GM18502 (cell line): ENCODE measurements around the gene SRSF10.
"Not testable (repeated sequence)": the region's sequence is repeated elsewhere in the genome, so short reads cannot be mapped to it uniquely, and the experiment has no call there.

Experiments used
- ATAC-seq: cut with Tn5 transposase; IDR thresholded peaks from one replicate; pipeline ENCODE4 v1.9.1; 2021; ENCODE audit warnings: mild to moderate bottlenecking; ENCODE audit not compliant: unreplicated experiment, poor library complexity

SRSF10 gene

DNA sequence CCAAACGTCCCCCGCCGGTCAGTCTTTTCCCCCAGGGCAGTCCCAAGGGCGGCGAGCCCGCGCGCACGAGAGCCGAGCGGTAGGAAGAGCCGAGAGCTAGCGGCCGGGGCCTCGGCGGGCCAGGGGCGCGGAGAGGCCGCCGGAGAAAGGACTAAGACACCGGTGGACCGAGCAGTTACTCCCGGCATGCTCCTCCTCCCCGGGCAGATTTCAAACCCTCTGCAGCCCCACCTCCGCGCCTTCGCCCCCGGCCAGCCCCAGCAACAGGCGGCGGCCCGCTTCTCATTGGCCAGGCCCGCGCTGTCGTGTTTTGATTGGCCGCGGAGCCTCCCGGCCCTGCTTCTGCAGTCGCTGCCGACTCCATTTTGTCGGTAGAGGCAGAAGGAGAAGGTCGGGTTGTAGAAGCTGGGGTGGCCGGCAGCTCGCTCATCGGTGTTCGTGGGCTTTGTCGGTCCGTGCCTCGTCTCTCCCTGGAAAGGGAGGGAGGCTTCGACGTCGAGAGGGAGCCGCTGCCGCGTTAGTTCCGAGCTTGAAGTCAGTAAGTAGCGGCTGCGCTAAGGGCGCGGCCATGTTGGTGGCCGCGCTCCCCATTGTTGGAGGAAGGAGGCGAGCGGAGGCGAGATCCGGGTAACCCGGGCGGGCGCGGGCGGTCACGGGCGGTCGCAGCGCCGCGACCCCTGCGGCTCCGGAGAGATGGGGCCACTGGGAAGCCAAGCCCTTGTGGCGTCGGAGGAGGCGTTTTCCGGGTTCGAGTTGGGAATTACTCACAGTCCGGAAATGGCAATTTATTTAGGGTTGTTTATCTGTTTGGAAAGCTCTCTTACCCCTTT, 20.5 kb downstream of the SRSF10 start, which contains the start of gene PNRC2:
Gene PNRC2 (plus strand): TSS at position 368 of the 830 bp plus-strand sequence. CDS start 1,630 bp downstream, outside the sequence.
- peak; percentile 75 for ATAC-seq

DNA sequence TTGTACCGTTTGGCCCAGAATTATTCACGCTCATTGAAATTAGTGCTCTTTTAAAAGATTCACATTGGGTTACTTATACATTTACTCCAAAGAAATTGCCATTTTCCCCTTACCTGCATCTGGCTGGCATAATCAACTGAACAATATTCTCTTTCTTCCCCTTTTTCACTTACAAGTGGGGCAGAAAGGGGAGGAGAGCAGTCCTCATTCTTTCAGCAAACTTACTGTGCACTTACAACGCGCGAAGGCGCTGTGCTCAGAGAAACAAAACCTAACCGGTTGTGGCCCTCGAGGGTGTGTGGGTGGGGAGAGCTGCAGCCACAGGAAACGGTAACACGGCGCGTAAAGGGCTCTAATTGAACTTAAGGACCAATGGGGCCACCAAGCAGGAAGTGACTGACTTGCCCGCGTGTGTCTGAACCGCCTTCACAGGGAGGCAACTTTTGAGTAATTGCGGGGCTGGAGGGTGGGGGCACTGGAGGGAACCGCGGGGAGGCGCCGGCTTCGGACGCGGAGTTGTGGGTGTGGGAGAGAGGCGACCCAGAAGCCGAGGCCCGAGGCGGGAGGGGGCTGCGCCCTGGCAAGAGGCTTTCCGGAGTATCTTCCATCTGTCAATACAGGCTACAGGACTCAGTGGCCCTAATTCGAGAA, 21.2 kb downstream of the SRSF10 start:
- ATAC-seq: peak; percentile 67

DNA sequence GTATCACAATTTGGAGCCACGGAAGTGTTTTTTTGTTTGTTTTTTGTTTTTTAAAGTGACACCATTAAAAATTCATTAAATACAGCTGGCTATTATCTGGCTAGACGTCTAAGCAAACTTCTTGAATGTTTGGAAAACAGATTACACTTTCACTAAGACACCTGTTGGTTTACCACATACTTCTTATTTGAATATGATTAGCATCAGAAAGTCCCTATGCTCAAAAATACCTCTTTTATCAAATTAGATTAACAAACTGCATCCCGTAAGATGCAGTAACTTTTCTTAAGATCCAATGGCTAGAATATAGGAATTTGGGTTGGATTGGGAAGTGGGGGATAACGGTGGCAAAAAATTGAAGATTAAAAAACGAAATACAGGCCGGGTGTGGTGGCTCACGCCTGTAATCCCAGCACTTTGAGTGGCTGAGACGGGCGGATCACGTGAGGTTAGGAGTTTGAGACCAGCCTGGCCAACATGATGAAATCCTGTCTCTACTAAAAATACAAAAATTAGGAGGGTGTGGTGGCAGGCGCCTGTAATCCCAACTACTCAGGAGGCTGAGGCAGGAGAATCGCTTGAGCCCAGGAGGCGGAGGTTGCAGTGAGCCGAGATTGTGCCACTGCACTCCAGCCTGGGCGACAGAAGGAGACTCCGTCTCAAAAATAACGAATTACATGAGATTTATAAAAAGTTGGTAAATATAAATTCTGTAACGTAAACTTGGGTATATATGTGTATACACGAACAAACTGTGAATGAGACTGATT, 21.9 kb downstream of the SRSF10 start:
- ATAC-seq: not testable (repeated sequence)

DNA sequence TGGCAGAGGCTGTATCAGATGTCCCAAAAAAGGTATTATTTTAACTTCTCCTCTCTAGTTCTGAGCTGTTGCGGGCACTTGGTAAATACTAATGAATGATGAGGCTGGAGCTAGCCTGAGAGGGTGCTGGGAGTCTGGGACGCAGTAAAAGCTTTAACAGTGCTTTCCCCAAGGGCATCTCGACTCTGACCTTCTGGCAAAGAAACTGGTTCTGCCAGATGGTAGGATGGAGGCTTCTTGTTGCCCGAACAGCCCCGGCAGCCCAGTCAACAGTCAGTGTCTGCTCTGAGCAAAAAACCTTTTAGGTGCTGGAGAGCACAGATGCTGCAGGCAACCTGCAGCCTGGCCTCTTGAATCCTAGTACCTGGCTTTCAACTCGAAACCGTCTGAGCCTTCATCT, 23.0 kb downstream of the SRSF10 start:
- ATAC-seq: no peak

DNA sequence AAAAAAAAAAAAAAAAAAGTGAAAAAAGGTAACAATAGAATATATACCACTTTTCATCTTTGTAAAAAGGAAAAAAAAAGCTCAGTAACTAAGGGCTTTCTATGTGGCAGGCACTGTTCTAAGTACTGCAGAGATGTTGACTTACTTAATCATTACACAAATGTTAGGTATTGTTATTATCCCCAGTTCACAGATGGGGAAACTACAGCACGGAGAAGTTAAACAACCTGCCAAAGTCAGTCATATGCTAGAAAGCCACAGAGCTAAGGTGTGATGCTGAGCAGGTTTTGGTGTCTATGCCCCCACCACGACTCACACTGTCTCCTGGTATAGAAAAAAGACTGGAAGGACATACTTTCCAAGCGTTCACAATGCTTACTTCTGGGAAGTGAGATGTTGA, 27.1 kb downstream of the SRSF10 start:
- ATAC-seq: no peak

DNA sequence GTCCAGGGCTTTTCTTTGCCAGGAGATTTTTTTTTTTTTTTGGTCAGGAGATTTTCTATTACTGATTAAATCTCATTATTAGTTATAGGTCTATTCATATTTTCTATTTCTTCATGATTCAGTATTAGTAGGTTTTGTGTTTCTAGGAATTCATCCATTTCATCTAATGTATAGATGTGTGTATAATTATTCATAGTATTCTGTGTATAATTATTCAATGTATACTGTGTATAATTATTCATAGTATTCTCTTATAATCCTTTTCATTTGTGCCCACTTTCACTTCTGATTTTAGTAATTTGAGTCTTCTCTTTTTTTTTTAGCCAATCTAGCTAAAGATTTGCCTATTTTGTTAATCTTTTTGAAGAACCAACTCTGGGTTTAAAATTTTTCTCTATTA, 32.8 kb downstream of the SRSF10 start:
- no peak for ATAC-seq

DNA sequence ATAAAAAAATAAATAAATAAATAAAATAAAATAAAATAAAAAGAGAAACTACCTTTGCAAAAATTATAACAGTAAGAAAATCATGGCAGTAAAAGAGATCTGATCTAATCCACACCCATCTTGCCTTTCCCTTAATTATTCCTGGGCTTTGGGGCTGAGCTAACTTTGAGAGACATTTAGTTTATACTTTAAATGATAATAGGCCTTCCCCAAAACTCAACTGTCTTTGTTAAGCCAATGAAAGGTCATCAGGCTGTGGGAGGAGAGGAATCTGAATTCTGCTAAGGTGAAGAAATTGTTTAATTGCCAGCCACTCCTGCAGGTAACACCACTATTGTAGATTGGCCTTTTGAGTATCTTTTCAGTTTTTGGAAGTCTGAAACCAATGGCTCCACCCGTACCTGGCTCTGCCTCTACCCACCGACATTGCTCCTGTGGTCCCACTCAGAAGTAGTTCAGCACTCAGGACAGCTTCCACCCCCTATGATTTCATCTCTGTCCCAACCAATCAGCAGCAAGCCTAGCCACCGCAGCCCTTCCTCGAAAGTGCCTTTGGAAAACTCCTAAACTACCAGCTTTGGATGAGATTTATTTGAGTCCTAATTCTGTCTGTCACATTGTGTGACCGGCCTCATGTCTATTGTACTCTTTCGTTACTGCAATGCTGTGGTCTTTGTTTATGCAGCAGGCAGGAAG, 43.5 kb downstream of the SRSF10 start:
- ATAC-seq: no peak

DNA sequence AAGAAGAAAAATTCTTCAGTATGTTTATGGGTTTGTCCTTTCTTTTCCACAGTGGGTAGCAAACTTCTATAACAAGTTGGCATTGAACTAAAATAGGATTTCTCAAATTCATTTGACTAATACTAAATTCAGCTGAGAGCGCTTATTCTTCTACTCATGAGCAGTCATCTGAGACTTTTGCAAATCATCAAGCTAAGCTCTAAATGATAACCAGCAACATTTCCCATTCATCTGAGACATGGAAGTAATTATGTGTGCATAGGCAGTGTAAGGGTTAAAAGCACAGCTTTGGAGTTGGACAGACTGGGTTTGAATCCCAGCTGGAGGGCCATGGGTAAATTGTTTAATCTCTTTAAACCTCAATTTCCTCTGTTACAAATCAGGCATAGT, 48.6 kb downstream of the SRSF10 start:
- ATAC-seq: no peak

DNA sequence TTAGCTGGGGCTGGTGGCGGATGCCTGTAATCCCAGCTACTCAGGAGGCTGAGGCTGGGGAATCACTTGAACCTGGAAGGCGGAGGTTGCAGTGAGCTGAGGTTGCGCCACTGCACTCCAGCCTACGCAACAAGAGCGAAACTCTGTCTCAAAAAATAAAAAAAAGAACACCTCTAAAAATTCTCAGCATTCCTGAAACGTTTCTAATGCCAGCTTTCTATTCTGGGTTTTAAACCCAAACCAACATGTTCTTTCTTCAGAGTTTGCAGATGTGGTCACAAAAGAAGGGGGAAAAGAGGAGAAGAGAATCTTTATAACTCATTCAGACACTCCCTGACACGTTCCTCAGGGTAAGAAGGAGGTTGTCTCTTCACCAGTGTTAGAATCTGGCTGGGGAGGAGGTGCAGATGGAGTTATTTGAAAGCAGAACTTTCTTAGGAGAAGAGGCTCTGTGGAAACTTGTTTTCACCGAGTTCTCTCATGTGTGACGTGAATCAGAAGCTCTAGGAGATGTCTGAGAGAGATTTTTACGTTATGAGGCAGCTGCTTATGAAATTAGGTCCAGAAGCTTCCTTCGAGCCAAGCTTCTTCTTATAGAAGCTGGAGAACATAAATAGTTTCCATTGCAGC, 49.2 kb downstream of the SRSF10 start:
- no peak for ATAC-seq

DNA sequence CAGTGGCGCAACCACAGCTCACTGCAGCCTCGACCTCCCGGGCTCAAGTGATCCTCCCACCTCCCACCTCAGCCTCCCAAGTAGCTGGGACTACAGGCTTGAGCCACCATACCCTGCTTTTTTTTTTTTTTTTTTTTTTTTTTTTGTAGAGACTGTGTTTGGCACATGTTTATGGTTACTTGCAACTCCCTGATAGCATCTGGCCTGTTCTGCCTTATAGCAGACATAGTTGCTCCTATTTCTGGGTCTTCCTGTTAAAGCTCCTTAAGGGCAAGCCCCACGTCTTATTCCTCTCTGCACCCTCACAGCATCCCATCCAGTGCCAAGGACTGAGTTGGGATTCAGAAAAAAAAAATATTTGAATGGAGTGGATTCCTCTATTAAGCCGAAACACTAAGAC, 49.9 kb downstream of the SRSF10 start:
- ATAC-seq: no peak

DNA sequence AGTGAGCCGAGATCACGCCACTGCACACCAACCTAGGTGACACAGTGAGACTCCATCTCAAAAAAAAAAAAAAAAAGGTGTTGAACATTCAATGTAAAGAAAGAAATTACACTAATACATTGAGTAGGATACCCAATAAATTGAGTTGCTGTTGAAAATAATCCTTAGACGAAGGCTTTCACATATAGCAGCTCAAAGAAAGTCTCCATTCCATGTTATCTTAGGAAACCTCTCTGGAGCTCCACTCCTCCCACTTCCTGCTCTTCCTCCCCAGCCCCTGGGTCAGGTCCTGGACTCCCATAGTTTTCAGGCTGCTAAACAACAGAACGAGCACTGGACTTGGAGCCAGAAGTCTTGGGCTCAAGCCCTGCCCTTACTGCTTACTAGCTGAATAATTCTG, 51.3 kb downstream of the SRSF10 start:
- no peak for ATAC-seq

DNA sequence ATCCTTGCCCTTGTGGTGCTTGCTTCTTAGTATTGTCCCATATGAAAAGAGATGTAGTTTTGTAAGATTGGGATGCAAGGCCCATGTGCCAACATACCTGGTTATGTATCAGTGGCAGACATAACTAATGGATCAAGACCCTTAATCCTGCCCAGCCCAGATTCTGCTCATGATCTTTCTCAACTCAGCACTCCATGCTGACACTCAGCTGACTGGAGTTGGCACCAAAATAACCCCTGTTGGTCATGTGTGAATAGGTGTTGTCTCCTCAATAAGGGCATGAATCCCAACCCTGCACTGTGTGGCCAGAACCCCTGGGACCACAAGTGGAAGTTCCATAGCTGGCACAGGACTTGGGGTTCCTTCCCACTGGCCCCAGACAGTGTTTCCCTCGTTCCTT, 53.0 kb downstream of the SRSF10 start:
- ATAC-seq: no peak

DNA sequence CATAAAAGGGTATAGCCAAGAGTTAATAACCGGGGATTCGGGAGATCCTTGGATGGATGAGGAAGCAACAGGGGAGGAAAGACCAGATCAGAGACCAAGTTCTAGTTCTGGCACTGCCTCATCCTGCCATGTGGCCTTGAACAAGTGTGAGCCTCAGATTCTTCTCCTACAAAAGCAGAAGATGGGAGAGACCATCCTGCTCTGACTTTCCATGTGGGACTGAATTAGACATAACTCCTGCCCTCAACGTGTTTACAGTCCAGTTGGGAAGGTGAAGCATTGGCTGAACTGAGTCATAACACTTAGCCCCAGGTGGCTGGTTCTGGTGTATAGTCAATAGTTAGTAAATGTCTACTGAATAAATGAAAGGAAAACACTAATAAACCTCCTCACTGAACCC, 54.8 kb downstream of the SRSF10 start:
- no peak for ATAC-seq

DNA sequence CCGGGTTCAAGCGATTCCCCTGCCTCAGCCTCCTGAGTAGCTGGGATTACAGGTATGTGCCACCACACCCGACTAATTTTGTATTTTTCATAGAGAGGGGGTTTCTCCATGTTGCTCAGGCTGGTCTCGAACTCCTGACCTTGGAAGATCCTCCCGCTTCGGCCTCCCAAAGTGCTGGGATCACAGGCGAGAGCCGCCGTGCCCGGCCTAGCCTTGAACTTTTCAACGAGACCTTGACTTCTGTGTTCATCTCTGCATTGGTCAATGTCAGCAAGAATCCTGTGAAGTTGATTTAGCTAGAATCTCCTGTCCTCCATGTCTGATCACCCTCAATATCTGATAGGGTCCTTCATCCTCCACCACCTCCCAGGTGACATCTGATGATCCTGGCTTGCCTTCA, 55.5 kb downstream of the SRSF10 start:
- ATAC-seq: no peak

DNA sequence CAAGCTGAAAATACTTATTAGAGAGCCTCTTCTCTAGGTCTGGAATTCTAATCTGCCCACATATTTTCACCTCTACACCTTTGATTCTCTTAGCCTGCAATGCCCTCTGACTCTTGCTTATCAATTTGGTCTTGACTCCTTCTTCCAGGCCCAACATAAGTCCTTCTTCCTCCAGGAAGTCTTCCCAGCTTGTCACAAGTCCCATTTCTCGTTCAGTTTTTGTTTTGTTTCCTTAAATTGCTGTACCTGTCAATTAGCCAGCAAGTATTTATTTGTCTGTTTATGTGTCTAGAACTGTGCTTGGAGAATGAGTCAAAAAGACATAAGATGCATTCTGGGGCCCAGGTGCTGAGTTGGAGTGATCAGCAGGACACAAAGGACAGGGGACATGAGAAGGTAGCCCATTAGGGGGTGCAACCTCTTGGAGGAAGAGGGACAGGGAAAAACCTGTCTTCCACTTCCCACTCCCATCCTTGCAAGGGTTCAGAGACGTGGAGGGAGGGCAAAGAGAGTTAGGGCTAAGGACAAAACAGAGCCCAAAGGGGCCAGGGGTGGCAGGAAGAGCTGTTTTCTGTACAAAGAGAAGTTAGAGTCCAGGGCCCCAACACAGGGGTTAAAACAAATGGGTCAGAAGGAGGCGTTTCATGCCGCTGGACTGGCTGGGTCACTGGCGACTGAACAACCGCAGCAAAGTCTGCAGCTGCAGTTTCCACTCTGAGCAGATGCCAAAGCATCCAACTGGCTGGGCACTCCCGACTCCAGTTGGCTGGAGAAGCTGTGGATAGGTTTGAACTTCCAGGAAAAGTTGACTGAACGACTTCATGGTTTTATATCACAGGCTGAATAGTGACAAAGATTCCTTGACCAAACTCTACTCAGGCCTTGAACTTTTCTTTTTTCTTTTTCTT, 56.3 kb downstream of the SRSF10 start:
- ATAC-seq: no peak

DNA sequence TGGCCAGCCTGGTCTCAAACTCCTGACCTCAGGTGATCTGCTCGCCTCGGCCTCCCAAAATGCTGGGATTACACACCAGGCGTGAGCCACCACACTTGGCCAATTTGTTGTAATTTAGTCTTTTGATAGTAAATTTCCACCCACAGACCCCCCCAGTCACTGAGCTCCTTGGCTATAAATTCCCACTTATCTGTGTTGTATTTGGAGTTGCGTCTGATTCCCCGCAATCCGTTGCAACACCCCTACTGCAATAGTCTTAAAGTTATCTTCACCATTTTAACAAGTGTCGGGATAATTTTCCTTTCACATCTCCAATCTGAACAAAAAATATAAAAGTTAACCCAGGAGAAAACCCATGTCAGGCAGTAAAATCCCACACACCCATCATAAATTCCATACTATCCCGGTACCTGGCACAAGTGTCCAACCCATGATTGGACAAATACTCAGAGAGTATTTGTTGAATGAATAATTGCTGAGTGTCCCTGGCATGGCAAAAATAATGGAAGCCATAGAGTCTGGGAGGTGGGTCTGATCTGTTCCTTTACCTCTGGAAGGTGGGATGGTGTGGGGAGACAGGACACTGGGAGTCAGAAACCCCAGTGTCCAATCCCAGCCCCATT, 57.7 kb downstream of the SRSF10 start:
- ATAC-seq: no peak

DNA sequence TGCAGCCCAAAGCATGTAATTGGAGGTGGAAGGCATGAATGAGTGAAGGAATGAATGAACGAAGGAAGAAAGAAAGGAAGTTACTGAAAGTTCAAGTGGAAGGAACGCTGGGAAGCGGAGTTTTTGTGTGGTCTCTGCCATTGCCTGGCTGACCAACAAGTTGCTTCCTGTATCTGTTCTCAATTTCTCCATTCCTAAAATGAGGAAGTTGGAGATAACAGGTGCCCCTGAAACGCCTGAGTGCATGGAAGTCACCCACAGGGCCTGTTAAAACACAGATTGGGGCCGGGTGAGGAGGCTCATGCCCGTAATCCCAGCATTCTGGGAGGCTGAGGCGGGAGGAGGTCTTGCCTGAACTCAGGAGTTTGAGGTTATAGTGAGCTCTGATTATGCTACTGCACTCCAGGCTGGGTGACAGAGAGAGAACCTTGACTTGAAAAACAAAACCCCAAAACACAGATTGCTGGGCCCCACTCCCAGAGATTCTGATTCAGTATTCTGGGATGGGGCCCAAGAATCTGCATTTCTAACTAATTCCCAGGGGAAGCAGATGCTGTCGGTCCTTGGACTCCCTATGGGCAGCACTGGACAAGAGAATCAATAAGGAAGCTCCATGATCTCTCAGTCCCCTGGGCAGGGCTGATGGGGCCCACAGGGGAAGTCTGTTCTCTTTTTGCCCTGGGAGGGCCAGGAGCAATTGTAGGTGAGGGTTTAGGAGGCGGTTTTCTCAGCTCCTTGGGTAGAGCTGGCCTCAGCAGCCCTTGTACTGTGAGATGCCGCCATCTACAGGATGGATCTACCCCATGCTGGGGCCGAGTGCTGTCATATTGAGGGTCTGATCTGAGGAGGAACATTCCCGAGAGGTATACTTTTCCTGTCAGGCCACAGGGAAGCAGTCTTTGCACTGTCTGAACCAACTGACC, 63.7 kb downstream of the SRSF10 start:
- peak; percentile 65 for ATAC-seq

DNA sequence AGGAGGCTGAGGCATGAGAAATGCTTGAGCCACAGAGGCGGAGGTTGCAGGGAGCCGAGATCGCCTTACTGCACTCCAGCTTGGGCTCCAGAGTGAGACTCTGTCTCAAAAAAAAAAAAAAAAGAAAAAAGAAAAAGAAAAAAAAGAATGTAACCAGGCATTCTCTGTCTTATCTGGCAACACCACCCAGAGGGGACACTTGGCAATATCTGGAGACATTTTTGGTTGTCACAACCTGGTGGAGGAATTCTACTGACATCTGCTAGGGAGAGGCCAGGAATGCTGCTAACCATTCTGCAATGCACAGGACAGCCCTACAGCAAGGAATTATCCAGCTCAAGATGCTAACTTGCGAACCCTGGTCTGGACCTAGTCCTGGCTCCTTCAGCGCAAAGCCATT, 64.7 kb downstream of the SRSF10 start:
- no peak for ATAC-seq
